Endometrium (tissue), 2 donors: ENCODE data around the gene ZNRF1.

ENCODE experiments used
- FAIRE-seq: peaks from 2 replicates; lab custom pipeline; 2012; peaks lifted over from hg19 to GRCh38; lab: Jason Lieb, UNC
- donor health status: control.
- donor health status: control.

ZNRF1 gene

DNA sequence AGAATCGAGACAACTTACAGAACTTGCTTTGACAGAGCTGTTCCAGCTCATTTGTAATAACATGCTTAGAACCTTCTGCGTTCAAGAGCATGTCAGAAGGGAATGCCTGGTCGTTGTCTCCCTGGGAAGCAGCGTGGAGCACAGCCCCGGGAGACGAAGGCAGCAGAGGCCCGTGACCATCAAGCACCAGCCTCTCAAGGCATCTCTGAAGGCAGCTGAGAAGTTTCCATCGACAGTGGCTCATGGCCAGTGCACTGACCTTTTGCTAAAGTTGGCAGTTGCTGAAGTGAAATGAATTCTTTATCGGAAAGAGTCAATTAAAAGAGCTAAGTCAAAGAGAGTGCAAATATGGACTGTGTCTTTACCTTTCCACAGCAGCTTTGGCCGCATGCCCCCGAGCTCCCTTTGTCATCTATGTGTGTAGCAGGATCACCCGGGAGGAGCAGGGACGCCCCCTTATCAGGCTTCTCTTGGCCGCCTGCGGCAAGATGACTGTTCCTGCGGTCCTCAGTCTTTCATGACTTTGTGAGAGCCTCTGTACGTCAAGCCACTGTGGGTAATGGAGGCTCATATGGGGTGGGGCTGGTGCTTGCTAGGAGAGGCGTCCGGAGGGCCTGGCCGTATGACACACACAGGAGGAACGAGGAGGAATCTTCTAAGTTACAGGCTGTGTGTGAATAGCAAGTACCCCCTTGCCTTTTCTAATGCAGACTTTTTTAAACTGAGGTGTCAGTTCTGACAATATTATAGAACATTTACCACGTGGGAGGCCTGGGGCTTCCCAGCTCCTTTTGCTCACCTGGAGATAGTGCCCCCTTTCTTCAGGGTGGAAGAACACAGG, 63.5 kb downstream of the ZNRF1 start:
- no peak for FAIRE-seq

DNA sequence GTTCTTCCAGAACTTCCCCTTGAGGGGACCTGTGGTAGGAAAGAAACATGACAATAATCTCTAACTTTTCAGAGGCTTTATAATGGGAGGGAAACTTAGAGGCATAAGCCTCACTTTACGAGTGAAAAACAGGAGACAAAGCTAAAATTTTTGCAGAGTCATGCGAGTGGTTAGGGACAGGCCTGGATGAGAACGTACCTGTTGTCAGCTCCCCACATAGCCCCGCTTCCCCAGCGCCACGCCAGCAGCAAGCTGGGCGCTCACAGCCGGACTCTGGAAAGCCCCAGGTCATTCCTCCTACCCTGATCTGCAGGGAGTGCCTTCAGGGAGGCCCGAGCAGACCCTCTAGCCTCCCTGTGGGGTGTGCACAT, 64.1 kb downstream of the ZNRF1 start:
- no peak for FAIRE-seq

DNA sequence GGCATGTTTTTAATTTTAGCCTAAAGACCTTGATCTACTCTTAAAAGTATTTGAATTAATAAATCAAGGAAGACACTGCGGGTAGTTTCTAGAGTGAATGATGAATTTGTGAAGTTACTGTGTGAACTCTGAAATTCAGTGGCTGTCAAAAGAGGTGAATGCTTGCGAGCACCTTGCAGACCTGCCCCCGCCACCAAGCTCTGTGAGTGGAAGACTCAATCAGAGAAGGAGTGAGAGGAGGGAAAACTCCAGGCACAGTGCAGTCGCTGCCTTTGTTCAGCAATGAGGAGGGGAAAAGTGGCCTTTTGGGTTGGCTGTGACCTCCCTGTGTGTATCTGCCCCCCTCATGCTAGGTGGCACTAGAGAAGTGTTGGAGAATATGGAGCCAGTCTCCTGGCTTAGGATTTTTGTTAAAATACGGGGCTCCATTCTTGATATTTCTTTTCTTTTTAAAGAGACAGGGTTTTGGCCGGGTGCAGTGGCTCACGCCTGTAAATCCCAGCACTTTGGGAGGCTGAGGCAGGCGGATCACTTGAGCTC, 64.8 kb downstream of the ZNRF1 start:
- FAIRE-seq, result no peak

DNA sequence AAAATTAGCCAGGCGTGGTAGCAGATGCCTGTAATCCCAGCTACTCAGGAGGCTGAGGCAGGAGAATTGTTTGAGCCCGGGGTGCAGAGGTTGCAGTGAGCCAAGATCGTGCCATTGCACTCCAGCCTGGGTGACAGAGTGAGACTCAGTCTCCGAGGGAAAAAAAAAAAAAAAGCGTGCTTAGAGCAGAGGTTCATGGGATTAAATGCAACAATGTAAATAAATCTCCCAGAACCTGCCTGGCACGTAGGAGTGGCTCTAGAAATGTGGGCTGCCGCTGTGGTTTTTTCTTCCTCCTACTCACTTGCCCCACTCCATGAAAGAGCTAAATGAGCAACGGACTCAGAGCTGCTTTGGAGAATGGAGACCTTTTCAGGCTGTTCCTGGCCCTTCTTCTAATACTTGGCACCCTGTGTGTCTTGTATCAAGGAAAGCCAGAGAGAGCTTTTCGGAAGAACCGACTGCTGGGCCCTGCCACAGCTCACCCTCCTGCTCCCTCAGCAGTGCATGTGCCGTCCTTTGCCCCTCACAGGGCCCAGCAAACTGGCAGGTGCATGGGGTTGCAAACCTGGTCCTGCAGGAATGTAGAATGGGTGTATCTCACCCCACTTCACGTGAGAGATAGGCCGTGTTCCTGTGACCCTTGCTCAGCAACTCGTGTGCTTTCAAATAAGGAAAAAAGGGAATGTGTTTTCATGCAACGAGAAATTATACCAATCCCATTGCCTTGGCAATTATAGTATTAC, 65.8 kb downstream of the ZNRF1 start:
- FAIRE-seq, result no peak

DNA sequence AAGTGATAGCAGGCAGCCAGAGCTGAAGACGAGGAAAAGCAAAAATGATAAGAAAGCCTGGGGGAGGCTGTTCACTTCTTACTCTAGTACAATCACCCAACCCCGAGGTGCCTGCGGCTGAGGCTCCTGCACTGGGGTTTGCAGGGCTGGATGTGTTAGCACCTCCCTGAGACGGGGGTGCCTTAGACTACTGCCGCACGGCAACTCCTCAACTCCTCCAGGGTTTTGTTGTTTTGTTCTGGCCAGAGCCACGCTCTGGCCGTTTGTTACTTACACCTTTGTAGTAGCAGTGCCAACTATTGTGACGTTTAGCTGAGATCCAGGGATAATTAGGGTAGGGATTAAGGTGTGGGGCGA, 66.3 kb downstream of the ZNRF1 start:
- FAIRE-seq, result no peak

DNA sequence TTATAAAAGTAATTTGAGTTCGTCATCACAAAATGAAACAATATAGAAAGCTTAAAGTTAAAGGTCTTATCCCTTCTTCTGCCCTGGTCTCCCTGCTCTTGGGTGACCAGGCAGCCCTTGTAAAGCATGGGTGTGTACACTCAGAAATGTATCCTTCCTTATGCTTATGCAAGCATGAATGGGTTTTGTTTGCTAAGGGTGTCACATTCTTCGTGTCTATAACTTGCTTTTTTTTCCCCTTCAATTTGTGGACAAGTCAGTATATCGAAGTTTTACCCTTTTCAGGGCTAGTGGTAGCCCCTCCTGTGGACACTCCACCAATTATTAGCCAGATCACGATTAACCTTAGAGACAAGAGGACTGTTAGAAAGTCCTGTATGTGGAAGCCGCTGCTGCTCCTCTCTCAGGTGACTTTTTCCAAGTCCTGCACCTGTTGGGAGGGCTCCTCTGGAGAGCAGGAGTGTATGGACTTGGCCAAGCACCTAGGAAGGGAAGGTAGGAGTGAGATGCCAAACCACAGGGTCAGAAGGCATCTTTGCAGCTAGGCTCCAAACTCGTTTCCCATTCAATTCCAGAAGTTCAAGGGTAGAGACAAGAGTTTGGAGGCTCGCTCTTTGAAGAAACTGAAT, 66.8 kb downstream of the ZNRF1 start:
- no peak for FAIRE-seq

DNA sequence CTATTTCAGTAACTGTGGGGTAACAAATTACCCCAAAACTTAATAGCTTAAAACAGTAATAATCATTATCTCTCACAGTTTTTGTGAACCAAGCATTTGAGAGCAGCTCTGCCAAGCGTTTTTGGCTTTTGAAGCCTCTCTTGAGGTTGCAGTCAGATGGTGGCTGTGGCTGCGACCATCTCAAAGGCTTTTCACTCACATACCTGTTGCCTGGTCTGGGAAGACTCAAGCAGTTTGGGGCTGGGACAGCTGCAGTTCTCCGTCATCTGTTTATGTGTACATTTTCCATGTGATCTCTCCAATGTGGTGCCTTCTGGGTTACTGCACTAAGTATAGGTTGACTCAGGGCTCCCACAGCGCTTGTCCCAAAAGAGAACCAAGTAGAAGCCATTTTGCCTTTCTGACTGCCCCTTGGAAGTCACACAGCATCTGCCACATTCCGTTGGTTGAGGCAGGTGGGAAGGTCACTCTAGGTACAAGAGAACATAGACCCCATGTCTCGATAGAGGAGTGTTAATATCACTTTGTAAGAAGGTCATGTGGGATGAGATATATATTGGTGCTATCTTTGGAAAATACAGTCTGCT, 68.1 kb downstream of the ZNRF1 start:
- FAIRE-seq, result no peak

DNA sequence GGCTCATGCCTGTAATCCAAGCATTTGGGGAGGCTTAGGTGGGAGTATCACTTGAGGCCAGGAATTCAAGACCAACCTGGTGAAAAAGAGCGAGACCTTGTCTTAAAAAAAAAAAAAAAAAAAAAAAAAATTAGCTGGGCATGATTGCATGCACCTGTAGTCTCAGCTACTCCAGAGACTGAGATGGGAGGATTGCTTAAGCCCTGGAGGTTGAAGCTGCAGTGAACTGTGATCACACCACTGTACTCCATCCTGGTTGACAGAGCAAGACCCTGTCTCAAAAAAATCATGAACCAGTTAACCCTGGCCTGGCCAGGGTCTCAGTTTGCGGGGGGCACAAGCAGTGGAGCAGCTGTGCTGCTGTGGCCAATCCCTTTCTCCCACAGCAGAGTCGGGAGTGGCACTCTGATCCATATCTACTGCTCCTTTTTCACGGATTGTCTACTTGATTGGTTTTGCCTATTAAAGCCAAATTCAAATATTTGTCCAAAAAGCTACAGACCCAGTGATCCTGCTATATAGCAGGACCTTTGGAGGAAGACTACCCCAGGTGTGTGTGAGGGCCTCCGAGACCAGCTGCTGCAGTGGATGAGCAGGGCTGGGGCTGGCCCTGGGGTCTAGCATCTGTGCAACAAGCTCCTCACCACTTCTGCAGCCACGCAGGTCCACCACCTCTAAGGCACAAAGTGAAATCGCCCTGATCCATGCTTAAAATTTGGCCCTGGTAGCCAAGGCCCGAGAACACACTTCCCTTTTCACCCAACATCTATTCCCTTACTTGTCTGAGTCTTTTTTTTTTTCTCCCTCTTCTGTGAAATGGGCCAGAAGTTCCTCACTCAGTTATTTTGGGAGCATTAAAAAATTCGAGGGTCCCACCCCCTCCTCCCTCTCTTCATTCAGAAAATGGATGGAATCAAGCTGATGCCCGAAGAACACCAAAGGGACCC, 69.5 kb downstream of the ZNRF1 start:
- no peak for FAIRE-seq

DNA sequence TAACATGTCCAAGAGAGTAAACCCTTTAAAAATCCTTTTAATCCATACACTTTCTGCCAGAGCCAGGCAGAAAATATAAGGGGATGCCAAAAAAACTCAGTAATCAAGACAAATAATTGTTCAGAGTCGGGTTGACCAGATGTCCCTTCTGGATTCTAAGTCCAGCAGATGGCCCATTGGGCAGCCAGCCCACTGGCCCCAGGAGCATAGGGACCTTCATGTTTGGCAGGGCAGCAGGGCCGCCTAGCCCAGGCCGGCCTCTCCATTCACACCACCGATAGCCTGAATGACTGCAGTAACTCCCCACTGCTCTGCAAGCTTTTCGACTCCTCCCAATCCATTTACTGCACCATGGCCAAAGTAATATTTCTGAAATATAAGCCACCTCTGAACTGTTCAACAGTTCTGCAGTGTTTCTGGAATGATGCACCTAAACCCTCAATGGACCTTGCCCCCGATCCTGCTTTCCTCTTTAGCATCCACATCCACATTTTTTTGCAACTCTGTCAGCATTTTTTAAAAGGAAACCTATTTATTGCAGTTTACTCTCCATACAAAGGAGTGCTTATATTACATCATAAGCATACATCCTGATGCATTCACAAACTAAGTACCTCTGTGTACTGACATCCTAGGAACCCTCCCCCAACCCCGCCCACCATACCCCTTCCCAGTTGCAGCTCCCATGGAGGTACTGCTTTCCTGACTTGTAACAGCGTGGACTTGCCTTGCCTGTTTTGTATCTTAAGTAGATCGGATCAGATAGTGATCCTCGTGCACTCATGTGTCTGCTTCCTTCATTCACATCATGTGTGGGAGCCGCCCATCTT, 71.4 kb downstream of the ZNRF1 start:
- no peak for FAIRE-seq

DNA sequence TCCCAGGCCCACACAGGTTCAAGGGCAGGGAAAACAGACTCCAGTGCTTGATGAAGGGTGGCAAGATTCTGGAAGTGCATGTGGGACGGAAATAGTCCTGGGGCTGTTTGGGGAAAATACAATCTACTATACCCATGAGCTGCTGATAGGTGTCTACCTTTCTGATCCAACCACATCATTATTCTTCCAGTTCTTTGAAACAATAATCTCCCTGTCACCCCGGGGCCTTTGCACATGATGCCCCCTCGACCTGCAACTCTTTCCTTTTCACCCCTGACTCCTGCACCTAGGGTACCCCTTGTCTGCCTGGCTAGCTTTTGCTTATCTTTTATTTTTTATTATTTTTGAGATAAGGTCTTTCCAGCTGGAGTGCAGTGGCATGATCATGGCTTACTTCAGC, 72.8 kb downstream of the ZNRF1 start:
- no peak for FAIRE-seq

DNA sequence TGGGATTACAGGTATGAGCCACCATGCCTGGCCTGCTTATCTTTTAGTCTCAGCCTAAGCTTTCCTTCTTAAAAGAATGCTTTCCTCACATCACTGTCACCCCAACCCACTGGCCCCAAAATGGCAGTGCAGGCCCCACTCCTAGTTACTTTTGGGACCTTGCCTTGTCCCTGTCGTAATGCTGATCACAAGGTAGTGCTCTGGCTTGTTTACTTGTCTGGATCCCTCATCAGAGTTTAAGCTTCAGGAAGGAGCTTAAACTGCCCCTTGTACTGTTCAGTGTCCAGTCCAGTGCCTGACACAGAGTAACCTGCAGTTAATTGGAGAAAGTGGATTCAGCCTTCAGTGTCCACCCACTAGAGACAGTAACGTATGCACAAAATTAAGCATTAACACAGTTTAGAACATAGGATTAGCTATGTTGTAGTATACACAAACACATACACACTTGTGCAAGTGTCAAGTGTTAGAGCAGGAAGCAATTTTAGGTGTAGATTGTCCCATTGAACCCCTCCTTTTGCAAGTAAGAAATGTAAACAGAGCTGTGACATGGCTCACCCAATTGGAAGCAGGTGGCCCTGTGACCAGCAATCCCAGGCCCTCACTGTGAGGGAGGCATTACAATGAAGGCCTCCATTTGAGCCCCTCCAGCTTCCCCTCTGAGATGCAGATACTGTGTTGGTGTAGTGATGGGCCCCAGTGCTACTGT, 73.6 kb downstream of the ZNRF1 start:
- no peak for FAIRE-seq

DNA sequence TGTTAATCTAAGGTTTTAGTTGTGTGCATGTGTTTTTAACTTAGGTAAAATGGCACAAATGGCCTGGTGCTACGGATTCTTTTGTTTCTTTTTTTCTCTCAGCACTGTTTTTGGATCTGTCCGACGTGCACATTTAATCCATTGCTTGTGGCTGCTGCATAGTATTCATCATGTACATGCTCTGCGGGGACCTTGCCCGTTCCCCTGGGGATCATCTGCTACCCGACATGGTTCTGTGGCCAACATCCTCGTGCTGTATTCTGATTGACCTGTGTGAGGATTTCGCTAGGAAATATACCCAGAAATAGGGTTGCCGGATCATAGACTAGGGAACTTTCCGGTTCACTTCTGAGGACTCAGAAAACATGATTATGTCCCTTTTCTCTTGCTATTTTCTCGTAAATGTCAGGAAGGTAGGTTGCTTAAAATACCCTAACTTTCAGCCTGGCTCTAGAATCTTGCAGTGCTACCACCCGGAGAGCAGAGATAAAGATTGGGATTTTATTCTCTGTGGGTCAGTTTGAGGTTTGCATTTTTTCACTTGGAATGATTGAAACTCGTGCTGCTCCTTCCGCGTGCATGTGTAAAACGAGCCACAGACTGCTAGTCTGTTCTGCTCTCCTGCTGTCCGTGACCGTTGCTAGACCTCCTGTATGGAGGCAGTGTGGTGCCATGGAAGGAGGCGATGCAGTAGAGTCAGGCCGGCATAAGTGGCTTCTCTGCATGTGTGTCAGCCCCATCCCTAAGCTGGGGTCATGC, 74.9 kb downstream of the ZNRF1 start:
- FAIRE-seq, result no peak

DNA sequence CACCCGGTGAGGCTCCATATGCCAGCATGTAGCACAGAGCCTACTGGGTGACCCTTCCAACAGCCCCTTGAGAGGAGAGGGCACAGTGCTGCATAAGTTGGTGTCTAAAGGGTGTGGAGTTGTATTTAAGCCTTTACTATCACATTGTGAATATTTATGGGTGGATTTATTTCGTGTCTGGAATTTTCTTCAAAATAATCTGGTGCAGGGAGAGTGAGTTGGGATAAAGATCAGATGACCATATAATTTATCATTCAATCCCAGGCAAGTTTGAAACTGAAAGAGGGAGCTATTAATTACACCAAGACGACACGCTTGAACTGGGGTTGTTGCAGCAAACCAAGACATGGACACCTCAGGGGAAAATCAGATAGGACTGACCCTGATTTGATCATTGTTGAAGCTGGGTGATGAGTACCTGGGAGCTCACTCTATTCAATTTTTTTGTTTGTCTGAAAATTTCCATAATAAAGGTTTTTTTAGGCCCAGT, 75.5 kb downstream of the ZNRF1 start:
- no peak for FAIRE-seq

DNA sequence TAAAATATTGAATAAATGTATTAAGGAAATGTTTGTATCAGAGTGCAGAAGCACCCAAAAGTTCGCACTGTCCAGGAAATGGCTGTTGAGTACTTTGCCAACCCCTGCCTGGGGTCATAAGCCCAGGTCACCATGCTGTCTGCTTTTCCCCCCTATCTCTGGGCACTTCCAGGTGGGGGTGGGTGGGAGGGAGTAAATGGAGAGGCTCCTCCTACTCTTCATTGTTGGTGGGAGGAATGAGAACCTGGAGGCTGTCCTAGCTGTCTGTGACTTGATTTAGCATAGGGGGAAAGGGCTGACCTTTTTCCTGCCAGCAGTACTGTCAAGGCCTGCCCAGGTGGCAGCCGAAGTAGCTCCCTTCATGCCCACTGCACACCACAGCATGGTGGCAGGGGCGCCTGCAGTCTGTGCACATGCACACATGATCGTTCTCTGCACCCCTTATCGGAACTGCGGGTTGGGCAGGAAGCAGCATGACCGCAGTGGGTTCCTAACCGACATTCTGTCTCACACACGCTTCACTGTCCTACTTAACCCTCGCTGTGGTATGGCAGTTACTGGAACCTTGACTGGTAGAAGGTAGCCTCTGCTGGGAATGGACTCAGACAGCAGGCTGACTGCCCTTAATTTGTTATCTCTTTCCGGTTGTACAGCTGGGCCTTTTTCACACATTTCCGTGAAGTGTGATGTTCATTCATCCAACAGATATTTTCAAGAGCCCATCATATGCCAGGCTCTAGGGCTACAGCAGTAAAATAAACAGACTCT, 76.3 kb downstream of the ZNRF1 start:
- no peak for FAIRE-seq

DNA sequence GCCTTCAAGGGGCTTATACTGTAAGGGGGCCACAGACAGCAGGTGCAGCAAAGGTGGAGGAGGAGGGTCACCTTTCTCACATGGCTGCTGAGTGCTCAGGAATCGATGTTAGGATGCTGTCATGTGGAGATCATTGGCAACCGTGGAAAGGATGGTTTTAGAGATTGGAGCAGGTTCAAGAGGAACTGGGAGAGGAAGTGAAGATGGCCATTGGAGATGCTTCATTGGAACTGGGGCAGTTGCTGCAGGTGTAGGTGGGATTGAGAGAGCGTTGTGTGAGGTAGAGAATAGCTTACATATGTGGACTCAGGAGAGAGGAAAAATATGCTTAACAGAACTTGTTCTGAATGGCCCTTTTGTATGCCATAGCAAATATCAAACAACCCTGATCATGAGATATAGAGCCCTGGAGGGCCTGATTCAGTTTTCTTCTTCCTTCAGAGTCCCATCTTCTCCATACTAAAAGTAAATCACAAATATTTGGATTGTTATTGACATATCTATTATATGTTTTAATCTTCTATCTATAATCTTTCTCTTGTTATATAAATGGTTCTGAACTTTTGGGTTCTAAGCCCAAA, 77.0 kb downstream of the ZNRF1 start:
- FAIRE-seq, result no peak

DNA sequence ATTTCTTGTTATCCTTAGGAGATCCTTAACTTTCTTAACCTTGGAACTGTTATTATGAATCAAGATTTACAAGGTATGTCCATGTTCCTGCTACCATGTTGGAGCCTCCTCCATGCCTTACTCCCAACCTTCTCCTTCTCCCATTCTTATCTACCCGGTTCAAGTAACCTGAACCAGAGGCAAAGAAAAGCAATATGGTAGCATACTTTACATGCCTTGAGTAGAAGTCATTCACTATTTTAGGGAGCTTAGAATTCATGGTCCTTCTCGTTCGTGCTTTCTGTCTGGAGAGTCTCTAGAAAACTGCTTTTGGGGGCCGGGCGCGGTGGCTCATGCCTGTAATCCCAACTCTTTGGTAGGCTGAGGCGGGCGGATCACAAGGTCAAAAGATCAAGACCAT, 80.1 kb downstream of the ZNRF1 start:
- FAIRE-seq, result no peak

DNA sequence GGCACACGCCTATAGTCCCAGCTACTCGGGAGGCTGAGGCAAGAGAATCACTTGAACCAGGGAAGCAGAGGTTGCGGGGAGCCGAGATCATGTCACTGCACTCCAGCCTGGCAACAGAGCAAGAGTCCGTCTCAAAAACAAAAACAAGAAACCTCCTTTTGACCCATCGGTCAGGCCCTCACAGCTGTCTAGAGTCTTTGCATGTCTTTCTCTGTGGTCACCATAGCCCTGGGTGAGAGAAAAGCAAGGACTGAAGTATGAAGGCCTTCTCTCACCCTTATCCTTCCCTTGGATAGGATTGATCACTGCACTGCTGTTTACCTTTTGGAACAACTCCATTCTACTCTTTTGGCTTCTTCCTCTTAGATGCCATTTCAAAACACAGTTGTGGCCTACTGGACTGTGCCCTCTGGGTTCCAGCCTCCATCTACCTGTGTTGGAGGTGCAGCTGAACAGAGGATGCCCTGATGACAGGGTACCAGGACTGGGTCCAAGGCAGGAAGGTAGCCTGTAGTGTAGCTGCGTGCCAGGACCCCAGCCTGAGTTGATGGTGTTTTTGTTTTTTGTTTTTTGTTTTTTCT, 80.6 kb downstream of the ZNRF1 start:
- FAIRE-seq, result no peak
